ENCODE data around the gene BCOR.

- TF ChIP-seq CTCF (conservative IDR thresholded peaks at IDR 0.05) (no peak), ZFX (IDR thresholded peaks at IDR 0.05) (no peak)
Observed at GRCh38 chrX:40090961-40091360, 6.8 kb downstream of the BCOR start.

All from C4-2B (cell line).